Glomerular endothelial cell (primary cell): ENCODE results near the gene AP3B1. TPM values are rescaled to one million over a fixed set of nuclear protein-coding genes. Genes with fewer than 3 reads are reported as not detected.

ENCODE experiments used
- DNase-seq: peaks from one replicate; pipeline ENCODE4 v3.0.0-alpha.2; 2011; ENCODE audit warnings: low read depth, low spot score; ENCODE audit errors: extremely low read depth
- total RNA-seq: library from RNA; depleted of rRNA; stranded (reverse); fragments of >200 nt; gene quantifications from 2 replicates; pipeline ENCODE4 v1.2.3, GENCODE V29; 2015

AP3B1 gene
- total RNA-seq, 1 donor from 2014 or later, result 44.5 TPM

DNA sequence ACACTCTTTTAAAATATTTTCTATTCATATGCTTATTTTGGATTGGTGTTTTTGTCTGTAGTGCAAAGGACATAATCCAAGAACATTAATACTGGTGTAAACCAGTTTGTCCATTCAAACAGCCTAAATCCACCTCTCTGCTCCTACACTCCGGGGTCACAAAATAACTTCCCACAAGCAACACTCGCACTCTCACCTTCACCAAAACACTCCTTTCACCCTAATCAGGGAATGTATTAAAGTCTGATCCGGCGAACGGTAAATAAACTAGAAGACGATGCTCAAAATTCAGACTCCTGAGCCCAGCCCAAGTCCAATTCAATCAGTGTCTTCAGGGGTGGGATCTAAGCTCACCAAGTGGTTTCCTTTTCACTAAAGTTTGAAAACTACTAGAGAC lies 649 bp downstream of the AP3B1 start:
- DNase-seq, result no peak

DNA sequence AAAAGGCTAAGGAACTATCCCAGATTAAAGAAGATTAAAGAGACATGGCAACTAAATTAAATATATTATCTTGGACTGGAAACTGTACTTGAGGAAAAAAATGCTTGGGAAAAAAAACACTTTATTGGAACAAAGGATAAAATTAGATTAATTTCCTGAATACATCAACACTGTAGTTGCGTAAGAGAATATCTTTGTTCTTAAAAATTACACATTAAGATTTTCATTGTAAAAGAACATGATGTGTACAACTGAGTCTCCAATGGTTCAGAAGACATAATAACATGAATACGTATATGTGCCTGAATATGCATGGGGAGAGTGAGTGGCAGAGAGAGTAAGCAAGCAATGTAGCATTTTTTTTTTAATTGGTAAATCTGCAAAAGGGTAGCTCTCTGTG lies 2.8 kb downstream of the AP3B1 start:
- DNase-seq, result no peak

DNA sequence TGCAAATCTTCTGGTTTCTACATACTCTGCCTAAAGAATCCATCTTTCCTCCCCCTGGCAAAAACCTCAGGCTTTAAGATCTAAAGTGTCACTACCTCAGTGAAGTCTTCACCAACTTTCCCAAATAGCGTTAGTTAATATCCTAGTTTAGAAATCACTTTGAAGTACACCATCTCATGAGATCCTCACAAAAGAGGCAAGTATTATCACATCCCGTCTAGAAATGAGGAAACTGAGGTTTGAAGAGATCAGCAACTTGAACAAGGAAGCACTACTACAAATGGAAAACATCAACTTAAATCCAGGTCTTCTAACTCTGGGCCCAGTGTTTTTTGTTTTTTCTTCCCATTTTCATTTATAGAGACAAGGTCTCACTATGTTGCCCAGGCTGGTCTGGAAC lies 4.6 kb downstream of the AP3B1 start:
- DNase-seq, result no peak

DNA sequence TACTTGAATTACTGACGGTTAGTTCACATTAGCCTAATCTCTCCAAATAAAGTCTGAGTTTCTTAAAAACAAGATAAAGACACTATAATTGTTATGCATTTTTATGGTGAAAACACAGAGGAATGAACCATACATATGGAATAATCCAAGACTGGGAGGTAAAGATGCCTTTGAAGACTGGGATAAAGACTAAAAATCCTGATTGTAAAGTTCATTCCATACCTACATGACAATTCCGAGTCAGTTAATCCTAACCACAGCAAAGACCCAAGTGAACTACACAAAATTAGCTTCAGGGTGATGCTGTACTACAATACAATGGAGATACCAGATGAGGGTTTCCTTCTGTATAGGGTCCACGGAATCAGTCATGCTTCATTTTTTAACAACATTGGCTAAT lies 6.3 kb downstream of the AP3B1 start:
- DNase-seq, result no peak

DNA sequence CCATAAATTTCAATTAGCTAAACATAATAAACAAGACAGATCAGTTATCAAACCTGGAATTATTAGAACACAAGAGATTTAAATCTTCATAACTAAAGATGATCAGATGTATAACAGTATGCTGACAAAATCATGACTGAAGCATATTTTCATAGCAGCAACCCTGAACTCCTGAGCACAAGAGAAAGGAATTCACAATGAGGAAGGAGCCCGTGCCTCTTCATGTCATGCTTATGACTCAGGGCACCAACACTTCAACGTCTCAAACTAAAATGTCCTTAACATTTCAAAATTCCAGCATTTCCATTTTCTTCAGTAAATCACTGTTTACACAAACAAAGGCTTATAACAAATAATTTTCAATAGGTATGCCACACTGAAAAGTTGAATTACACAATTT lies 6.7 kb downstream of the AP3B1 start:
- DNase-seq, result no peak

DNA sequence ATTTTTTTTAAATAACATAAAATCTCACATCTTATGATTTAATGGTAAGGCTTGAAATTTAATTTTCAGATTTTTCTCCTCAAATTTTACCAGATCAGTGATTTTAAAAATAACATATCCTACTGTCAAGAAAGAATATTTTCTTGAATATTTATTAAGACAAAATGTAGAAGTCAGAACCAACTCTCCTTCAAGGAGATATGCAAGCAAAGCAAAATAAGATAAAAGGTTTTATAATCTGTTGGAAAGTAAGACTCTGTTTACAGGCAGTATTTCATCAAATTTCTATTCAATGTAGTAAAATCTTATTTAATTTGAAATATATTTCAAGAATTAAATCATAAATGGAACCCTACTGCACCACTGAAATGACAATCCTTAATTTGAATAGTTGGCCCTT lies 7.3 kb downstream of the AP3B1 start:
- DNase-seq, result no peak

DNA sequence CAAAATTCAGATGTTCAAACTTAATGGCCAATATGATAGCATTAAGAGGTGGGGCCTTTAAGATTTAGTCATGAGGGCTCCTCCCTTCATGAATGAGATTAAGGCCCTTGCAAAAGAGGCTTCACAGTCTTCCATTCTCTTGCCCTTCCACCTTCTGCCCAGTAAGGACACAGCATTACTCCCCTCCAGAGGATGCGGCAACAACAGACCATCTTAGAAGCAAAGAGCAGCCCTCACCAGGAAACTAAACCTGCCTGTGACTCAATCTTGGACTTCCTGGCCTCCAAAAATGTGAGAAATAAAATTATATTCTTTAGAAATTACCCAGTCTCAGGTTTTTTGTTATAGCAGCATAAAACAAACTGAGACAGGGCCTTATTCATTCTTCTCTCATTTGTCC lies 8.2 kb downstream of the AP3B1 start:
- DNase-seq, result no peak

DNA sequence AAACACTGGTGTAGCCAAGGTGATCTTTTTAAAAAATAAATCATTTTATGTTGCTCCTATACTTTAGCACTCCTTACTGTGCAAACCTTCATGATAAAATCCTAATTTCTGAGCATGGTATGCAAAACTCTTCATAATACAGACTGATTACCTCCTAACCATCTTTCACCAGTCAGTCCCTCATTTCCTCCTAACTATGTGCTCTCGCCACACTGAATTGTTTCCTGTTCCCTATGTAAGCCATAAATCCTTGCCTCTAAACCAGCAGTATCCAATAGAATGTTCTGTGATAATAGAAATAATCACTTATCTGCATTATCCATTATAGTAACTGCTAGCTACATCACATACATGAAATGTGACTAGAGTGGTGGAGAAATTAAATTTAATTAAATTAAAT lies 10.7 kb downstream of the AP3B1 start:
- DNase-seq, result no peak

DNA sequence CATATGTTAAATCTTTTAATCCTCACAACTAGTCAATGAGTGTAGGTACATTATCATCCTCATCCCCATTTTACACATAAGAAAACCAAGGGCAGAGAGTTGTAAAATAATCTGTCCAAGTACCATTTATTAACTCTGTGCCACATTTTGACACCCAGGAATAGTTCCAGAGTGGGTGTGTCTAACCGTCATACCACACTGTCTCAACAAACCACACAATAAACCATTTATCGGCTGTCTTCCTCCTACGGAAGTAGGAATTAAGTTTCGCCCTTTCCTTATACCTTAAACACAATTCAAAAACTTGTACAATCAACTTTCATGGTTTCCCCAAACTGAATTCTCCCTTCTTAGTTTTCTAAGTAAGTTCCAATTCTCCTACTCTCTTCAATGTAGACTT lies 11.4 kb downstream of the AP3B1 start:
- DNase-seq, result no peak

DNA sequence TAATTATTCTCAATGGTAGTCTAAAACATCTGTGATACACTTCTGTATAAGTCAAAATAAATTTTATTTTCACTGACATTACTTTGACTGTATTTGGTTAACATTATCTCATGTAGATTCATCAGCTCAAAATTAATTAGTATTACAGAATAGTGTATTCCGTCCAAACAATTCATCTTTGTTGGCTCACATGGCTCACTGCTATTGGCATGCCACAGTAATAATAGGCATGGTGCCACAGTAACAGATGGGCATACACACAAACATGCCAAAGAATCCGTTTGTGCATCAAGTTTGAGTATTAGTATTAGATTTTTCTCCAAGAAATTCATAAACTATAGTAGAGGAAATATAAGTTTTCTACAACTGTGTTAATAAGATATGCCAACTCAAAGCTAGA lies 14.2 kb downstream of the AP3B1 start:
- no peak for DNase-seq

DNA sequence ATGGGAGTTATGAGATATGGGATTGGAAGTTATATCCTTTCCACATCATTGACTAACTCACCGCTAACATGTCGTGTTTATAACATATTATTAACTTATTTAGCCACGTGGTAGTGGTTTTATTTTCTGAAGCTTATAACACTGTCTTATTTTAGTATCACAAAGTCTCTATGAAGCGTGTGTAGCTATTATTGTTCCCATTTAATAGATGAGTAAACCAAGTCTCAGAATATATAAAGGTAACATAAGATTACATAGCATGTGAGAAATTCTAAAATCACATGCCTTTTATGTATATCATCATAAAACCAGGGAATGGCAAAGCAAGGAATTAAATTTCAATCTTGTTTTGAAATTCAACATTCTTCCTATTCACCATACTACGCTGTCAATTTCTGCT lies 15.3 kb downstream of the AP3B1 start:
- no peak for DNase-seq

DNA sequence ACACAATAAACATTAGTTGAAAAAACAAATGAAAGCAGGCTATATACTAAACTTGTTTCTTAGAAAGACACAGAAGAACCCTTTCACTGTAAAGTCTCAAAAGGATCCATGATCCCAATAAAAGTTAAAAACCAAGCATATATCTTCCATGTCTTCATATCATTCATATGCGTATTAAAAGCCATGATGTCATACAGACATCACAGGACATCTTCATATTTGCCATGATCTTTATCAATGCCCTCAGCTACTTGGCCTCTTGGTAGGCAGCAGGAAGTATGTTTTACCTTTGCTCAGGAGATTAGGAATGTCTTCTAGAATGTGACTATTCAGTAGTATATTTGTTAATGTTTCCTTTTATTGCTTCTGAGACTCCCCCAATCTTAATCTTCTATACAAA lies 16.8 kb downstream of the AP3B1 start:
- DNase-seq, result no peak

DNA sequence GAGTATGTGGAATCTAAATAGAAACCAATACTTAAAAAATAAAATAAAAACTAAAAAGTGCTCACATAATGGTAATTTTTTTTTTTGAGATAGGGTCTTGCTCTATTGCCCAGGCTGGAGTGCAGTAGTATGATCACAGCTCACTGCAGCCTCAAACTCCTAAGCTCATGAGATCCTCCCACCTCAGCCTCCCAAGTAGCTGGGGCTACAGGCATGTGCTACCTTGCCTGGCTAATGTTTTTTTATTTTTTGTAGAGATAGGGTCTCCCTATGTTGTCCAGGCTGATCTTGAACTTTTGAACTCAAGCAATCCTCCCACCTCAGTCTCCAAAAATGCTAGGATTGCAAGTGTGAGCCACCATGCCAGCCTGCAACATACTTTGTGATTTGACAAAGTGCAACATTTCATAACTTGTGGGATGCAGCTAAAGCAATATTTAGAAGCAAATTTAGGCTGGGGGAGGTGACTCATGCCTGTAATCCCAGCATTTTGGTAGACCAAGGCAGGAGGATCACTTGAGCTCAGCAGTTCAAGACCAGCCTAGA lies 18.4 kb downstream of the AP3B1 start:
- DNase-seq, result no peak

DNA sequence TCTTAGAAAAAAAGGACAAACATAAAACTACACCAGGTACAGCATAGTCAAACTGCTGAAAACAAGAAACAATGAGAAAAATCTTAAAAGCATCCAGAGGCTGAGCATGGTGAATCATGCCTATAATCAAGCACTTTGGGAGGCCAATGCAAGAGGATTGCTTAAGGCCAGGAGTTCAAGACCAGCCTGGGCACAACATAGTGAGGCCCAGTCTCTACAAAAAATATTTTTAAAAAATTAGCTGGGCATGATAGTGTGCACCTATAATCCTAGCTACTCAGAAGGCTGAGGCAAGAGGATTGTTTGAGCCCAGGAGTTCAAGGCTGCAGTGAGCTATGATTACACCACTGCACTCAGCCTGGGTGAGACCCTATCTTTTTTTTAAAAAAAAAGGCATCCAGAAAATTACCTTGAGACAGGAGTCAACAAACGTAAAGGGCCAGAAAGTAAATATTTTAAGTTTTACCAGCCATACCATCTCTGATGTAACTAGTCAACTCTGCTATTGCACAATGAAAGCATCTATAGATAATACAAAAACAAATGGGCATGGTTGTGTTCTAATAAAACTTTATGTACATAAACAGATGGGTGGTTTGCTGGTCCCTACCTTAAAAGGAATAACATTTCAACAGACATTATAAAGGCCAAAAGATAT lies 19.8 kb downstream of the AP3B1 start:
- no peak for DNase-seq

DNA sequence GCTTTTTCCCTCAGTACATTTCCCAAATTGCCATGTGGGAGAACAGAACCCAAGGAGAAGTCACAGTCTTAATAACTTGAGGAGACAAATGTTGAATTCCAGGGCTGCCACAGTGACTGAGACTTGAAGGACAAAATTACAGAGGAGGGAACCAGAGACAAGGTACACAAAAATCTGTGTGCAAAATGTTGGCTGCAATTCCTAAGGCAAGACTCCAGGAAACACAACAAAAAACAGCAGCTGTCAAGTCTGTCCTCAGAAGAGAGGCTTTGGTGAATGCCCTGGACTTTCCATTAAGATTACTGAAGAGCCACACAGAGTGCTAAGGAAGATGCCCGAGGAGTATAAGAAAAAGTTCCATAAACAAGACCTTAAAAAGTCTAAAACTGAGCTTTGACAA lies 21.1 kb downstream of the AP3B1 start:
- no peak for DNase-seq

DNA sequence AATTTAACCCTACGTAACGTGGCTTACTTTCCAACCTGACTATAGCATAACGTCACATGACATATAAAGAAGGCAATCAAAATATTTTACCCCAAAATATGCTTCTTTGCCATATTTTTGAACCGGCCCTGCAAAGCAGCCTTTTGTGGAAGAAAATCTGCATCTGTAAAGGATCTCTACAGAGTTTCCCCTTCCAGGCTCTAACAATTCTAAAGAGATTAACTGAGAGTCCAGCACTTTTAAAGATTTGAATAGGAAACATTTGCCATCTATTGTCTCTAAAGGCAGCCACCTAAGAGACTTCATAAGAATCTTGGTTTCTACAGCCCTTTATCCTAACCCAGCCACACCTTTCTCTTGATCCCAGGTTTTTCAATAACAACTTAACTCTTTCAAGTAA lies 22.7 kb downstream of the AP3B1 start:
- DNase-seq, result no peak

DNA sequence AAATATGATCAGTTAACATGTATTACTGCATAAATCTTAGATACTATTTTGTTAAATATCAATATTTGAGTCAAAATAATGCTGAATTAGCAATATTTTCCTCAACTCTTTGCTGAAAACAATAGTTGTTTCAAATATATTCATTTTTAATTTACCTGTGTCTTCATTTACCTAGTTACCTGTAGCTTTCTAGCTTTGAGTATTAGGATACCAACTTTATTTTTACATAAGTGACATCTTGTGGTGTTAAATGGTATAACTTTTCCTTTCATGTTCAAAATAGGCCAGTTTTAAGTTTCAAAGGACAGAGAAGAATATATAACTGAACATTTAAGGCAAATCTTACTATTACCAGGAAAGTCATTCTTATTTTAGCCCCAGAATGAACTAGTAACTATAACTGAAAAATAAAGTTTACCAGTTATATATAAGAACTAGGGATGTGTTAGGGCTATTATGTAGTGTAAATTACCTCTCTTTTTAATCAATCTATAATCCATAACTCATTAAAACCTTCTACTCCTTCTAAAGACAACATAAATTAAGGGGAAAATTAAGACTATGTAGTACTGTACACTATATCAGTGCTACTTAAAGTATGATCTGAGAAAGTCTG lies 25.3 kb downstream of the AP3B1 start:
- DNase-seq, result no peak

DNA sequence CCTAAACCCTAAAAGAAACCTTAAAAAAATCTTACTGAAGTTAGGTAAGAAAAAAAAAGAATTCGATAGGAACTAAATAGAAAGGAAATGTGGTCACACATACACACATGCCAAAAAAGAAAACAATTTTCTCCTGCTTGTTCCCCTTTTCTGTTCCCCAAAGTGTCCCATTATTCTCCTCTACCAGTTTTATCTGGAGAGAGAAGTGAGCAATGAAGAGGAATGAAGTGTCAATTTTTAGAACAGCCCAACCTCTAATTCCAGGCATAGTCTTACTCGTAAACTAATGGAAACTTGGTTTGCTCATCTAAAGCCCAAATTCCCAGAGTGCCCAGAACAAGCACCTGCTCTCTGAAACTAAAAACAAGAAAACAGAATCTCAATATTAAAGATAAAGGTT lies 26.1 kb downstream of the AP3B1 start:
- no peak for DNase-seq

DNA sequence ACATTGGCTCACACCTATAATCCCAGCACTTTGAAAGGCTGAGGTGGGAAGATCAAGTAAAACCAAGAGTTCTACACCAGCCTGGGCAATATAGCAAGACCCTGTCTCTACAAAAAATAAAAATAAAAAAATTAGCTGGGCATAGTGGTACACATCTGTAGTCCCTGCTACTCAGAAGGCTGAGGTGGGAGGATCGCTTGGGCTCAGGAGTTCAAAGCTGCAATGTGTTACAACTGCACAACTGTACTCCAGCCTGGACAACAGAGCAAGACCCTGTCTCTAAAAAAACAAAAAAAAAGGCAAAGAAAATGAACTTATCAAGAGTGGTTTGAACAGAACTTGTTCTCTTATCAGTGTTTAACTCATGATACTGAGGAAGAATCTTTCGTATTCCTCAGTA lies 29.3 kb downstream of the AP3B1 start:
- DNase-seq, result no peak

DNA sequence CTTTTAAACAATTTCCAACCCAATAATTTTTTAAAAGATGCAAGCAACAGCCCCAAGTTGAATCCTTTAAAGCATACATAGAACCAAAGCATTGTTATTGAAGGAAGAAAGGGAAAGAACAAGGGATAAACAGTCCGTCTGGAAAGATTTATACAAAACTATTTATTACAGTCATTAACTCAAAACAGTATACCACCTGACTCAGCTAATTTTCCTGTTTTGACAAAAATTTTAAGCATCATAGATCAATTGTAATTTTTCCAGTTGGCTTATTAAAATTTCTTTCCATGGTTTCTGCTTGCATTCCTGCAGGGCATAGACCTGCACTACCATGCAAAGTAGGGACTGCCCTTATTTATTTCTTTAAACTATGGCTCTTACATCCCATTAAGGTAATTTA lies 29.9 kb downstream of the AP3B1 start:
- DNase-seq, result no peak

DNA sequence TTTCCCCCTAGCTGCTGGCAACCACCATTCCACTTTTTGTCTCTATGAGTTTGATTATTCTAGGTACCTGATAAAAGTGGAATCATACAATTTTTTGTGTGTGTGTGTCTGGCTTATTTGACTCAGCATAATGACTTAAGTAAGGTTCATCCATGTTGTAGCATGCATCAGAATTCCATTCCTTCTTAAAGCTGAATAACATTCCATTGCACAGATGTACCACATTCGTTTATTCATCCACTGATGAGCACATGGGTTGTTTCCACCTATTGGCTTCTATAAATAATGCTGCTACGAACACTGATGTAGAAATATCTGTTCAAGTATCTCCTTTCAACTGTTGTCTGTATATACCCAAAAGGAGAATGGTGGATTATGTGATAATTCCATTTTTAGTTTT lies 33.7 kb downstream of the AP3B1 start:
- no peak for DNase-seq

DNA sequence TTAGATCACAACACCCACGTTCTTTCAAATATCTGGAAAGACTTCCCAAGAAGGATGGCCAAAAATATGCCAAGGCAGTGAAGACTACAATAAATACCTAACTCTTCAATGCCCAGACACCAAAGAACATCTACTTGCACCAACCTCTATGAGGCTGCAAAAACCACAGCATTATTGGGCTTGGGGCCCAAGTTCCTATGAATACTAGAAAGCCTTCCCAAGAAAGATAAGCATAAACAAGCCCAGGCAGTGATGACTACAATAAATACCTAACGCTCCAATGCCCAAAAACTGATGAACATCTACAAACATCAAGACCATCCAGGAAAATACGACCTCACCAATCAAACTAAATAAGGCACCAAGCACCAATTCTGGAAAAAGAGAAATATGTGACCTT lies 41.3 kb downstream of the AP3B1 start:
- DNase-seq, result no peak

DNA sequence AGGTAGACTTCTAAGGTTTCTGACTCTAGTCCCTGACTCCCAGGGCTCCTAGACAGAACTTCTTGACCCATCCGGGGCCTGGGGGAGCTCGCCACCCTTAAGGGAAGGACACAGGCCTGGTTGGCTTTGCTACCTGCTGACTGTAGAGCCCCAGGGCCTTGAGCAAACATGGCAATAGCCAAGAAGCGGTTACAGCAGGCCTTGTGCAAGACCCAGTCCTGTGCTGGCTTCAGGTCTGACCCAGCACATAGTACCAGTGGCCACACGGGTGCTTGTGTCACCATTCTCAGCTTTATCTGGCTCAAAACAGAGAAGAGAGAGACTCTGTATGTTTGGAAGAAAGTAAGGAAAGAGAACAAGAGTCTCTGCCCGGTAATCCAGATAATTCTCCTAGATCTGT lies 41.8 kb downstream of the AP3B1 start:
- no peak for DNase-seq
